Esophagus squamous epithelium (tissue), 4 donors: ENCODE data around the gene LRRK2.

Source experiments
- CTCF ChIP-seq, 6 experiments: fragments of 450-650 bp in 4 of 6; fragments of 200-600 bp in 2 of 6; sonication (generic) in 2 of 6; IDR thresholded peaks; one replicate each; pipeline ENCODE4 v1.5.1; 2016 to 2019; ENCODE audit warnings: antibody characterized with exemption in 6 of 6, mild to moderate bottlenecking in 4 of 6, moderate library complexity in 4 of 6
- POLR2A ChIP-seq, 4 donors: fragments of 450-650 bp; IDR thresholded peaks; one replicate each; pipeline ENCODE4 v1.6.1; 2017; ENCODE audit warnings: antibody characterized with exemption in 4 of 4, mild to moderate bottlenecking in 4 of 4, moderate library complexity in 3 of 4

- TF ChIP-seq CTCF (IDR thresholded peaks at IDR 0.05) = no peak
- TF ChIP-seq POLR2A (IDR thresholded peaks at IDR 0.05) = no peak
Observed at GRCh38 chr12:40178701-40179100, 46.1 kb upstream of the LRRK2 start.
